H1 (cell line): ENCODE results near the gene CLEC4F. TPM values are rescaled to one million over a fixed set of nuclear protein-coding genes. Genes with fewer than 3 reads are reported as not detected.
A peak's percentile ranks its signal among the peaks of the same experiment; 100 is the strongest.

Source experiments
- CTCF ChIA-PET: fragments of 300-600 bp; sonication (Branson Sonifier 250); formaldehyde crosslinking; loops from one replicate; lab custom pipeline; 2021; ENCODE audit not compliant: partially characterized antibody; lab: Charles Lee
- POLR2A ChIA-PET: fragments of 300-600 bp; sonication (Branson Sonifier 250); formaldehyde crosslinking; loops from one replicate; lab custom pipeline; 2021; ENCODE audit warnings: inconsistent platforms; ENCODE audit not compliant: partially characterized antibody; lab: Charles Lee
- DNase-seq, 2 experiments: peaks; one replicate each; pipeline versions ENCODE4 v3.0.0 to v3.0.0-alpha.2; 2010 to 2022; ENCODE audit warnings: low spot score in 2 of 2, low read depth in 1 of 2, mixed read lengths in 1 of 2
- FAIRE-seq: peaks from 2 replicates; lab custom pipeline; 2011; peaks lifted over from hg19 to GRCh38; lab: Jason Lieb, UNC
- H2AFZ ChIP-seq: 2 replicates; pipeline ENCODE4 v1.8.1; 2012; ENCODE audit warnings: low read length, inconsistent platforms
- H2AK5ac ChIP-seq: 2 replicates; pipeline ENCODE4 v1.6.1; 2013; ENCODE audit warnings: low read depth, low read length
- H2BK120ac ChIP-seq: replicated peaks from 2 replicates; pipeline ENCODE3; 2013; ENCODE audit warnings: low read depth, low read length, inconsistent platforms
- H2BK12ac ChIP-seq: 2 replicates; pipeline ENCODE4 v1.6.1; 2013; ENCODE audit warnings: low read depth, low read length
- H2BK15ac ChIP-seq: 2 replicates; pipeline ENCODE4 v1.6.1; 2013; ENCODE audit warnings: low read length
- H2BK20ac ChIP-seq: 2 replicates; pipeline ENCODE4 v1.6.1; 2013; ENCODE audit warnings: low read length
- H2BK5ac ChIP-seq: 2 replicates; pipeline ENCODE4 v1.6.1; 2013; ENCODE audit warnings: low read depth, low read length
- H3K14ac ChIP-seq: 2 replicates; pipeline ENCODE4 v1.6.1; 2013; ENCODE audit warnings: inconsistent platforms; ENCODE audit not compliant: insufficient read length
- H3K18ac ChIP-seq: 2 replicates; pipeline ENCODE4 v1.6.1; 2013; ENCODE audit warnings: low read length; ENCODE audit errors: extremely low read depth
- H3K23ac ChIP-seq: 2 replicates; pipeline ENCODE4 v1.6.1; 2013; ENCODE audit warnings: inconsistent platforms; ENCODE audit not compliant: insufficient read length
- H3K23me2 ChIP-seq: 2 replicates; pipeline ENCODE4 v1.6.1; 2013; ENCODE audit warnings: low read depth, low read length
- H3K27ac ChIP-seq: 2 replicates; pipeline ENCODE4 v1.6.1; 2011; ENCODE audit warnings: low read depth, low read length, inconsistent platforms
- H3K27me3 ChIP-seq, 4 experiments: replicated peaks in 1 of 4; 1 replicate in 1 of 4; 2 replicates in 3 of 4; pipeline versions ENCODE4 v1.6.1 to v1.8.1; 2011 to 2013; ENCODE audit warnings: low read length in 3 of 4, mild to moderate bottlenecking in 3 of 4, inconsistent platforms in 2 of 4, mixed read lengths in 2 of 4, moderate library complexity in 1 of 4; ENCODE audit not compliant: control insufficient read depth in 3 of 4, insufficient read depth in 3 of 4; ENCODE audit errors: extremely low read depth in 1 of 4
- H3K36me3 ChIP-seq, 4 experiments: 2 replicates each; pipeline versions ENCODE4 v1.6.1 to v1.8.1; 2011 to 2013; ENCODE audit warnings: mild to moderate bottlenecking in 4 of 4, low read length in 3 of 4, moderate library complexity in 2 of 4, control low read depth in 1 of 4, inconsistent platforms in 1 of 4; ENCODE audit not compliant: insufficient read depth in 4 of 4, control insufficient read depth in 2 of 4
- H3K4ac ChIP-seq: replicated peaks from 2 replicates; pipeline ENCODE3; 2013; ENCODE audit warnings: low read length, low read depth, mixed read lengths, inconsistent platforms; ENCODE audit not compliant: insufficient read length
- H3K4me1 ChIP-seq, 4 experiments: replicated peaks in 1 of 4; 1 replicate in 1 of 4; 2 replicates in 3 of 4; pipeline versions ENCODE4 v1.6.1 to v1.8.1; 2011 to 2013; ENCODE audit warnings: low read length in 3 of 4, inconsistent platforms in 2 of 4, mixed read lengths in 1 of 4; ENCODE audit not compliant: insufficient read depth in 4 of 4, control insufficient read depth in 3 of 4
- H3K4me2 ChIP-seq, 2 experiments: 2 replicates each; pipeline versions ENCODE4 v1.6.1 to v1.8.1; 2011 to 2013; ENCODE audit warnings: low read depth in 2 of 2, low read length in 2 of 2, control low read depth in 1 of 2, inconsistent platforms in 1 of 2, mild to moderate bottlenecking in 1 of 2; ENCODE audit not compliant: insufficient read depth in 1 of 2
- H3K4me3 ChIP-seq, 4 experiments: fragments of 200-600, 300-600 bp in 1 of 4; sonication (generic), shearing (Covaris generic), sonication (Bioruptor Twin) in 1 of 4; 2 replicates each; pipeline versions ENCODE4 v1.5.1 to v1.8.1; 2011 to 2016; ENCODE audit warnings: low read length in 4 of 4, low read depth in 3 of 4, control low read depth in 2 of 4, inconsistent platforms in 2 of 4, mild to moderate bottlenecking in 2 of 4, mixed read lengths in 1 of 4, moderate library complexity in 1 of 4; ENCODE audit not compliant: insufficient read depth in 2 of 4; ENCODE audit errors: extremely low read depth in 1 of 4
- H3K56ac ChIP-seq: replicated peaks from 2 replicates; pipeline ENCODE3; 2013; ENCODE audit warnings: low read depth, mild to moderate bottlenecking, mixed read lengths, low read length, inconsistent platforms; ENCODE audit not compliant: insufficient read length
- H3K79me1 ChIP-seq: 2 replicates; pipeline ENCODE4 v1.6.1; 2013; ENCODE audit warnings: low read depth, low read length, control low read depth
- H3K79me2 ChIP-seq, 2 experiments: 2 replicates each; pipeline versions ENCODE4 v1.6.1 to v1.8.1; 2012 to 2013; ENCODE audit warnings: low read length in 2 of 2, mild to moderate bottlenecking in 2 of 2, inconsistent platforms in 1 of 2; ENCODE audit not compliant: insufficient read depth in 2 of 2, control insufficient read depth in 1 of 2
- H3K9ac ChIP-seq, 4 experiments: replicated peaks in 1 of 4; 1 replicate in 1 of 4; 2 replicates in 3 of 4; pipeline versions ENCODE4 v1.6.1 to v1.8.1; 2011 to 2013; ENCODE audit warnings: low read depth in 3 of 4, low read length in 3 of 4, control low read depth in 2 of 4, mild to moderate bottlenecking in 2 of 4, moderate library complexity in 2 of 4, inconsistent platforms in 1 of 4; ENCODE audit errors: extremely low read depth in 1 of 4
- H3K9me3 ChIP-seq, 2 experiments: 2 replicates each; pipeline versions ENCODE4 v1.6.1 to v1.8.1; 2012 to 2013; ENCODE audit warnings: mild to moderate bottlenecking in 2 of 2, moderate library complexity in 2 of 2, control low read depth in 1 of 2, inconsistent platforms in 1 of 2, low read depth in 1 of 2, low read length in 1 of 2, mixed read lengths in 1 of 2; ENCODE audit not compliant: insufficient read depth in 2 of 2
- H4K20me1 ChIP-seq, 2 experiments: replicated peaks in 1 of 2; 2 replicates each; pipeline versions ENCODE3 to v1.8.1; 2011 to 2013; ENCODE audit warnings: inconsistent platforms in 2 of 2, low read length in 2 of 2, mild to moderate bottlenecking in 1 of 2; ENCODE audit not compliant: insufficient read depth in 2 of 2, control insufficient read depth in 1 of 2
- H4K5ac ChIP-seq: 2 replicates; pipeline ENCODE4 v1.6.1; 2013; ENCODE audit warnings: low read length, low read depth, mixed read lengths, inconsistent platforms; ENCODE audit not compliant: insufficient read length
- H4K8ac ChIP-seq: 2 replicates; pipeline ENCODE4 v1.8.0; 2013; ENCODE audit warnings: mild to moderate bottlenecking, moderate library complexity, low read length, inconsistent platforms; ENCODE audit not compliant: insufficient read depth; ENCODE audit errors: extremely low read depth
- H4K91ac ChIP-seq: replicated peaks from 2 replicates; pipeline ENCODE3; 2013; ENCODE audit warnings: low read length, mixed read lengths, inconsistent platforms; ENCODE audit not compliant: insufficient read length
- SIN3A ChIP-seq, 2 experiments: IDR thresholded peaks in 1 of 2; conservative IDR thresholded peaks in 1 of 2; 2 replicates each; pipeline ENCODE4 v1.6.1; 2011 to 2012; ENCODE audit warnings: low read length in 2 of 2, improper control_type of control experiment in 1 of 2, low read depth in 1 of 2, mild to moderate bottlenecking in 1 of 2
- SP1 ChIP-seq: IDR thresholded peaks from 2 replicates; pipeline ENCODE4 v1.6.1; 2011; ENCODE audit warnings: low read depth, low read length
- WGBS, 2 experiments: shearing (Covaris generic) in 1 of 2; methylation state at CpG; one replicate each; pipeline versions ENCODE4 v1.1.6 to v1.1.7; 2013 to 2015; ENCODE audit warnings: low lambda C conversion rate in 2 of 2, mixed read lengths in 2 of 2, inconsistent platforms in 1 of 2, low coverage in 1 of 2, missing lambda C conversion rate in 1 of 2; ENCODE audit not compliant: insufficient replicate concordance in 2 of 2, insufficient coverage in 1 of 2, insufficient read length in 1 of 2; ENCODE audit errors: extremely low coverage in 1 of 2, missing lambda C conversion rate in 1 of 2; 5-methylcytosine and 5-hydroxymethylcytosine counted together
- polyA plus RNA-seq, 7 experiments: library from polyadenylated mRNA; depleted of rRNA in 3 of 7; stranded (reverse) in 5 of 7; unstranded in 2 of 7; fragments of >200 nt in 5 of 7; fragments of 200-250 nt in 2 of 7; gene quantifications; 1 replicate in 5 of 7; 2 replicates in 1 of 7; 4 replicates in 1 of 7; pipeline versions ENCODE4 v1.2.1 to v1.2.3, GENCODE V29; 2011 to 2013; ENCODE audit warnings: missing spikeins in 2 of 7, mixed read lengths in 2 of 7
- total RNA-seq: library from RNA; stranded (reverse); fragmentation: NEBNext Ultra II Directional; extraction: Animal tissue kit (Norgen Biotek cat#: 25700); gene quantifications from 2 replicates; pipeline ENCODE4 v1.2.1, GENCODE V29; 2021

Gene CLEC4F
- total and polyA plus RNA-seq, 2 of the 8 experiments (the other 6 are each of a cell fraction or from before 2014, with no cell fraction given): not detected

GRCh38 chr2:70766357-70767078 is 53.9 kb downstream of the CLEC4F start:
- peak overlapping the region; percentile 94 for H3K14ac ChIP-seq
- ChIA-PET POLR2A (interaction anchor here (0.7 to 2.1 kb wide), 4 partner anchors 12 to 77 kb away, joined by 3 to 7 read pairs (median 4); no protein-coding TSS in a partner anchor), CTCF (interaction anchor here (0.6 to 1.2 kb wide), 7 partner anchors 18 to 605 kb away, joined by 3 to 5 read pairs (median 3); no protein-coding TSS in a partner anchor)
- H2BK5ac ChIP-seq: peak overlapping the region; percentile 95; the same call in 1 of the 2 replicates
- 0 out of 2 replicates have a peak, but pooled peaks cover 3% of the 10 kb centered on the region for H3K79me1 ChIP-seq
- peak overlapping the region; percentile 94 to 96 for H3K4me2 ChIP-seq
- H3K56ac ChIP-seq: peak overlapping the region; percentile 80
- H2BK120ac ChIP-seq: peak overlapping the region; percentile 98
- no peak overlapping the region for H4K8ac ChIP-seq
- H2AK5ac ChIP-seq: peak overlapping the region; percentile 84; the same call in 1 of the 2 replicates
- no peak overlapping the region for H2AFZ ChIP-seq
- H3K36me3 ChIP-seq: no peaks in the 10 kb centered on the region
- H3K9ac ChIP-seq: peak overlapping the region; percentile 56 to 82 (median 74); a peak in 6 of 7 replicates
- H4K91ac ChIP-seq: peak overlapping the region; percentile 98
- peak overlapping the region; percentile 72; the same call in 1 of the 2 replicates for H2BK12ac ChIP-seq
- H4K20me1 ChIP-seq: peaks cover 4 to 5% of the 10 kb centered on the region in 2 experiments
- peak overlapping the region; percentile 67 to 86 (median 84) for H3K4me3 ChIP-seq
- FAIRE-seq (peak; percentile 85), DNase-seq (no peak)
- TF ChIP-seq SIN3A (conservative IDR thresholded peaks at IDR 0.05 in 1 of 2, IDR thresholded peaks at IDR 0.05 in 1 of 2; ENCODE audit: low read depth in 1 of 2, low read length in 2 of 2): 0 out of 4 replicates have a peak, but pooled peaks of 1 of the 2 experiments have one; percentile 37
- TF ChIP-seq SP1: no peak
- no peak overlapping the region for H2BK15ac ChIP-seq
- no peaks in the 10 kb centered on the region for H3K9me3 ChIP-seq
- H3K4me1 ChIP-seq: peaks cover 8 to 25% (median 16%) of the 10 kb centered on the region in 4 experiments; a peak in 6 of 7 replicates
- H2BK20ac ChIP-seq: peak overlapping the region; percentile 96; the same call in 1 of the 2 replicates
- peak overlapping the region; percentile 92 for H4K5ac ChIP-seq
- H3K23me2 ChIP-seq: peaks cover 3% of the 10 kb centered on the region
- 7% methylated on average over 6 of the region's 7 CpGs; no CpG with 5 or more reads in 1 of the 2 experiments for WGBS, 2 experiments
- H3K4ac ChIP-seq: peak overlapping the region; percentile 99
- peak overlapping the region; percentile 97 for H3K18ac ChIP-seq
- H3K27me3 ChIP-seq: no peaks in the 10 kb centered on the region
- H3K23ac ChIP-seq: no peak overlapping the region
- peak overlapping the region; percentile 58; the same call in 1 of the 2 replicates for H3K27ac ChIP-seq
- peaks cover 23 to 54% of the 10 kb centered on the region in 2 experiments for H3K79me2 ChIP-seq
